ENCODE results near the gene KMT5C. TPM values are rescaled to one million over a fixed set of nuclear protein-coding genes. Genes with fewer than 3 reads are reported as not detected.

Gene KMT5C
- total RNA-seq, 1 experiment from 2014 or later = 54.5 TPM

DNA sequence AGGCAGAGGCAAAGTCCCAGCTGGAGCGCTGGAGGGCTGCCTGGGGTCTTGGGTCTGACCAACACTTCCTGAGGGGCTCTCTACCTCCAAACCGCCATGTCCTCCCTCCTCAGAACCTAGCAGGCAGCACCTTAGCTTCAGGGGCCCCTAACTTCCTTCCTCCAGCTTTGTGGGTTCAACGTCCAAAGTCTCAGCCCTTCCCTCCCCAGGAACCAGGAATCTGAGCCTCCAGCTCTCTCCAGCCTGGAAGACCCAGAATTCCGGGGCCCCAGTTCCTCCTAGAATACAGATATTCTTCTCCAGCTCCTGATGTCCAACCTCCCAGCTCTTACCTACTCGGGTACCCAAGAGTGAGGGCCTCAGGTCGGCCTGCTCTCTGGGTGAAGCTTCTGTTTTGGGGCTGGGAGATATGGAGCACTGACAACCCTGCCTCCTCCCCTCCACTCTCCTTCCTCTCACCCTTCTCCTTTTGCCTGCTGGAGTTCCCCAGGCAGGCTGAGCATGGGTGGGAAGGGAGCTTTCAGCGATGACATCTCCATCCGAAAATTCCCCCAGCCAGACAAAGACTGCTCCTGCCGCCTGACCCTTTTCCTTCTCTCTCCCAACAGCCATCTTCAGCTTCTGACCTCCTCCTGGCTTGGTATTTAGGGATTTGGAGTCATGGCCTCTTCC is 18.1 kb upstream of the KMT5C start:
- Histone ChIP-seq H3K27me3 (ENCODE audit: insufficient read depth, low read length) (no peaks in the 10 kb centered on the region; the same call in 1 of the 2 replicates), H4K5ac (ENCODE audit: insufficient read length, low read depth, low read length) (no peak overlapping the region), H3K79me2 (ENCODE audit: insufficient read depth, low read length) (no peaks in the 10 kb centered on the region), H3K4me1 (ENCODE audit: insufficient read depth, low read length) (no peaks in the 10 kb centered on the region), H3K9me3 (ENCODE audit: control insufficient read depth, low read depth, low read length) (no peaks in the 10 kb centered on the region), H3K79me1 (ENCODE audit: insufficient read depth, low read depth, low read length, poor library complexity, severe bottlenecking) (no peaks in the 10 kb centered on the region), H3K56ac (ENCODE audit: insufficient read length, low read depth, low read length) (no peak overlapping the region), H3K18ac (ENCODE audit: insufficient read length, low read depth, low read length) (no peak overlapping the region), H4K8ac (replicated peaks; ENCODE audit: insufficient read length, low read depth, low read length) (no peak overlapping the region), H3T11ph (ENCODE audit: low read length) (no peak overlapping the region), H2BK12ac (ENCODE audit: insufficient read length, low read depth, low read length) (no peak overlapping the region), H2BK5ac (ENCODE audit: insufficient read length, low read length) (no peak overlapping the region), H2BK20ac (ENCODE audit: low read depth, low read length, poor library complexity, severe bottlenecking) (no peak overlapping the region), H2AFZ (ENCODE audit: low read length) (no peak overlapping the region), H3K4ac (ENCODE audit: low read depth, low read length) (no peak overlapping the region), H3K23me2 (ENCODE audit: insufficient read length, low read depth, low read length, poor library complexity, severe bottlenecking) (no peaks in the 10 kb centered on the region), H3K4me2 (ENCODE audit: insufficient read depth, insufficient read length, low read length) (no peak overlapping the region), H3K9ac (ENCODE audit: extremely low read depth, insufficient read length, low read length) (no peak overlapping the region), H3K27ac (ENCODE audit: insufficient read length, low read depth, low read length) (no peak overlapping the region), H4K91ac (ENCODE audit: insufficient read length, low read depth, low read length) (no peak overlapping the region), H3K23ac (ENCODE audit: insufficient read length, low read depth, low read length) (no peak overlapping the region), H2AK5ac (ENCODE audit: insufficient read length, low read length) (no peak overlapping the region), H4K20me1 (ENCODE audit: control insufficient read depth, insufficient read depth, insufficient read length) (no peaks in the 10 kb centered on the region), H2BK120ac (ENCODE audit: low read depth, low read length, poor library complexity, severe bottlenecking) (no peak overlapping the region), H3K14ac (ENCODE audit: insufficient read depth, low read length) (no peak overlapping the region), H2BK15ac (ENCODE audit: low read depth, low read length) (no peak overlapping the region)
- H3K27ac Mint-ChIP-seq = no peak overlapping the region
- no CpG with 5 or more reads among the region's 9 CpGs for WGBS (ENCODE audit: extremely low coverage, insufficient read length, low lambda C conversion rate)
- H3K9me3 Mint-ChIP-seq = no peaks in the 10 kb centered on the region; a peak in 1 of 5 replicates
- DNase-seq = no peak
- peaks cover 23% of the 10 kb centered on the region for H3K27me3 Mint-ChIP-seq (ENCODE audit: low read depth)
- no peaks in the 10 kb centered on the region for H3K36me3 Mint-ChIP-seq (ENCODE audit: insufficient read depth in 1 of 3, low read depth in 3 of 3)
- H3K4me3 Mint-ChIP-seq = no peak overlapping the region; a peak in 1 of 5 replicates
- peaks cover 21 to 36% of the 10 kb centered on the region in 2 experiments for H3K4me1 Mint-ChIP-seq
- TF ChIP-seq CTCF (conservative IDR thresholded peaks at IDR 0.05) = no peak
